Fibroblast of peridontal ligament (primary cell): Measurements from ENCODE around the gene C16orf95.

Experiments
- DNase-seq: peaks from one replicate; pipeline ENCODE4 v3.0.0-alpha.2; 2010; ENCODE audit errors: extremely low read depth

C16orf95 gene

DNA sequence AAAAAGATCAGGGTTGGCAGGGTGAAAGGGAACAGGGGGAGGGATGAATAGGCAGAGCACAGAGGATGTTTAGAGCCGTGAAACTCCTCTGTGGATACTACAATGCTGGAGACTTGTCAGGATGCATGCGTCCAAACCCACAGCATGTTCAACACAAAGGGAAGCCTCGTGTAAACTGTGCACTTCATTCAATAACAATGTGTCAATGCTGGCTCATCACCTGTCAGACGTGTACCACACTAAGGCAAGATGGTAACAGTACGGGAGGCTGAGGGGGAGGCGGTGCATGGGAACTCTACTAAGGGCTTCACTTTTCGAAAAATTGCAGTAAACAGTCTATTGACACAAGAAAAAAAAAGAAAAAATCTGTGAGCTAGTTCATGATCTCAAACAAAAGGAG is 63.7 kb downstream of the C16orf95 start:
- DNase-seq: no peak
